GM04503 (cell line): Measurements from ENCODE around the gene TMEFF2.
"Not testable (repeated sequence)": the region's sequence is repeated elsewhere in the genome, so short reads cannot be mapped to it uniquely, and the experiment has no call there.

Experiments
- DNase-seq: peaks from one replicate; pipeline ENCODE4 v3.0.0-alpha.2; 2012; ENCODE audit warnings: low read depth

TMEFF2 gene

DNA sequence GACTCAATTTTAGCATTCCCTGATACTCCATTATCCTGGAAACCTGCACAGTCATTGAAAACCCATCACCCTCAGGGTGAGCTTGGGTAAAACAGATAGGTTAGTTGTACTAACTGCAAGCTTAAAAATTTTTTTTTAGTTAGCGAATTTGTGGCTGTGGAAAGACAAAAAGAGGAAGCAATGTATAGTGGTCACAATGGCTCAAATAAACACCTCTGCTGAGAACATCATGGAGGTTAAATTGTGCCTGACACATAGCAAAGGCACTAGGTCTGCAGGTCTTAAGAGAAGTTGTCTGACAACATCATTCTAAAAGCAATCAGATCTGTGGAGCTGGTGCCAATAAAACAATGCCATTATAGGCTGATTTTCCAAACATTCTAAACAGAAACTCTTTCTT lies 263.4 kb downstream of the TMEFF2 start:
- DNase-seq = no peak

DNA sequence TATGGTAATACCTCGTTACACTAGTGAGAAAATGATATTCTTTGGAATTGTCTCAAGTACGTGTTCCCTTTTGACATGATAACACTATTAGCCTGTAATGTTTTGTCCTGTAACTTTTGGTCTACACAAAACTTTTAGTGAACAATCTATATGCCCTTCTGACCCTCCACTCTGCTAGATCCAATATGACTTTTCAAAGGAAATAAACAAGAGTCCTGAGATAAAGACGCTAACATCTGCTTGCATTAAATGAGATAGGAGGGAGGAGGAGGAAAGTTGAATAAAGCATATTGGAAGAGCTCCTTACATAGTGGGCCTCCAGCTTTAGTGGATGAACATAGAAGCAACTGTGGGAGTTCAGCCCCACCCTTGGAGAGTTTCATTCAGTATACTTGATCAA lies 264.5 kb downstream of the TMEFF2 start:
- no peak for DNase-seq

GRCh38 chr2:191929288-191929687 lies 265.4 kb downstream of the TMEFF2 start:
- DNase-seq = no peak

DNA sequence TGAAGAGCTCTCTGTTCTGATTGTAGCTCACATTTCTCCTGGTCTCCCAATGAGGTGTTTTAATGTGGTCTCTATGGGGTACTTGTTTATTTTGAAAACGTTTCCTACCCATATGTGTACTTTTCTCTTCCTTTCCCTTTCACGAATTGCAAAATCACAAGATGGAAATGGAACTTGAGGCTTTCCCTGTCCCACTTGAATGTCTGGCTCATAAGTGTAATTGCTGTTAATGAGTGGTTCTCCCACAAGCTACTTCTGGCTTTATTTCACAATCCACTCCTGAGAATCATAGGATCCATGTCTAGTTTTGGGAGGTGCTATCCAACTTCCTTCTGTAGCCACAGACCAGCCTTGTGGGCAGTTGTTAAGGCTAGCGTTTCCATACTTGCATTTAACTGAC lies 266.7 kb downstream of the TMEFF2 start:
- peak; percentile 37 for DNase-seq

GRCh38 chr2:191927319-191927867 lies 267.3 kb downstream of the TMEFF2 start:
- peak; percentile 47 for DNase-seq

DNA sequence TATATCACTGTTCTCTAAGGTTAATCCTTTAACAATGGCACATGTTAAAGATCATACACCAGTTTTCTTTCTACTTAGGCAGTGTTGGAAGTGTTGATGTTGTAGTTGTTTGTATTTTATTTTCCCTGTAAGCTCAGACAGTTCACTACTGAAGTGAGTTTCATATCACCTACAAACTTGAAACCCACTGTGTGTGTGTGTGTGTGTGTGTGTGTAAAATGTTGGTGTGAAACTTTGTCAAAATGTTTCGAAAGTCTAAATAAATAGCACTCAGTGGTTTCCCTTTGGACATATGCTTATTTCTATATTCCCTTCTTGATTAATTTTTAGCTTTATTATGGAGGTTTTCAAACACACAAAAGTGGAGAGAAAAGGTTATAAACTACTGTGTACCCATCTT lies 268.1 kb downstream of the TMEFF2 start:
- DNase-seq = no peak

- DNase-seq = no peak
Measured at GRCh38 chr2:191923652-191923997, 271.1 kb downstream of the TMEFF2 start.

- no peak for DNase-seq
Measured at GRCh38 chr2:191922736-191923651, 271.7 kb downstream of the TMEFF2 start.

DNA sequence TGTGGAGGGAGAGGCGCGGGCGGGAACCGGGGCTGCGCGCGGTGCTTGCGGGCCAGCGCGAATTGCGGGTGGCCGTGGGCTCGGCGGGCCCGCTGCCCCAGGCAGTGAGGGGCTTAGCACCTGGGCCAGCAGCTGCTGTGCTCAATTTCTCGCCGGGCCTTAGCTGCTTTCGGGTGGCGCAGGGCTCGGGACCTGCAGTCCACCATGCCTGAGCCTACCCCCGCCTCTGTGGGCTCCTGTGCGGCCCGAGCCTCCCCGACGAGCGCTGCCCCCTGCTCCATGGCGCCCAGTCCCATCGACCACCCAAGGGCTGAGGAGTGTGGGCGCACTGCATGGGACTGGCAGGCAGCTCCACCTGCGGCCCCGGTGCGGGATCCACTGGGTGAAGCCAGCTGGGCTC lies 273.1 kb downstream of the TMEFF2 start:
- DNase-seq = not testable (repeated sequence)

GRCh38 chr2:191920502-191920901 lies 274.2 kb downstream of the TMEFF2 start:
- DNase-seq = no peak

- no peak for DNase-seq
Measured at GRCh38 chr2:191917967-191918651, 276.6 kb downstream of the TMEFF2 start.

DNA sequence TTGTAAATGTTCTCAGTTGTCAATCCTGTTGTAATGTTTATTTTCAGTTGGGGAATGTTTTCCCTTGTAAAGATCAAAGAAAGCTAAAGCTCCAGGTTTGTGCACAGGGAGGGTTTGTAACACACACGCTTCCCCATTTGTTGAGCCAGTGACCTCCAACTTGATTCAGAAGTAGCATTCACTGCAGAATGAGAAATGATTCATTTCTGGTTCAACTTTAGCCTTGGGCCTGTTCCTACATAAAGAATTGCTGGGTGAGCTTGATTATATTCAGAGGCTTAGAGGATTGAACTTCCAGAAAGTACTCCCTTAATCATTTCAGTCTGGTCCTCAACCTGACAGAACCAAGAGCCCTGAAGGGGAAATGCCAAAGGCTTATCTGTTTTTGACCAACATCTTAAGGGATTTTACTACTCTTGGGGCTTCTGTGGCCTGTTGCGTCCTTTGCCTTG lies 277.3 kb downstream of the TMEFF2 start:
- no peak for DNase-seq

GRCh38 chr2:191916826-191917225 lies 277.9 kb downstream of the TMEFF2 start:
- no peak for DNase-seq

DNA sequence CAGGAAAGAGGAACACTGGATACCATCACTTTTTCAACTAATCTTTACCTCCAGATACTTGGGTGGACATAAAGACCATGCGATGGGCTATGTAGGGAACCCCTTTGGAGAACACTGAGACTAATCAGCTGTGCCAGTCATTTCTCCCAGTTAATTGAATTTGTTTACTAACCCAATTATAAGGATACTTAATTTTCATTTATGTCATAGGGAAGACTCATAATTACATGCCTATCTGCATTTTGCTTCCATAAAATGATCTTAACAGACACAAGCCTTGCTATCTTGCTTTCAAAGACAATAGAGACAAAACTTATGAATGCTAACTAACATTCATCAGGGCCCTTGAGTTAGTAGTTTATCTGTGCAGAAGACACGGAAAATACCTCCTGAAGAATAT lies 279.0 kb downstream of the TMEFF2 start:
- DNase-seq = no peak

GRCh38 chr2:191913796-191914195 lies 280.9 kb downstream of the TMEFF2 start:
- DNase-seq = no peak

DNA sequence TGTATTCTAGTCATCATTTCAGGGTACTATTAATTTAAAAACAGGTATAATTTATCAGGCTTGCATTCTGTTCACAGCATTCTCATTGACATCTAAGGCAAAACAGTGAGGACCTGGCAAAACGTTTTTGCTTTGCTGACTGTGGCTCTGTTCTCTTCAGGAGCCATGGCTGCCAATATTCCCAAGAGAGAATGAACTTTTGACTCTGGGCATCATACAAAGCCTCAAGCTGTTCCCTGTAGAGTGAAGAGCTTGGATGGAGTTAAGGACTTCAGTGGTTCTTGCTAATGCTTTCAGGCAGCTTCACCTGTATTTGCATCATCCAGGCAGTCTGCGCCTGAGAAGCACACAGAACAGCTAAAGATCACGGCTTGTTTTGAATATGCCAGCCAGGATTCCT lies 282.0 kb downstream of the TMEFF2 start:
- DNase-seq = no peak

- DNase-seq = peak; percentile 8
Measured at GRCh38 chr2:191910518-191910917, 284.2 kb downstream of the TMEFF2 start.

DNA sequence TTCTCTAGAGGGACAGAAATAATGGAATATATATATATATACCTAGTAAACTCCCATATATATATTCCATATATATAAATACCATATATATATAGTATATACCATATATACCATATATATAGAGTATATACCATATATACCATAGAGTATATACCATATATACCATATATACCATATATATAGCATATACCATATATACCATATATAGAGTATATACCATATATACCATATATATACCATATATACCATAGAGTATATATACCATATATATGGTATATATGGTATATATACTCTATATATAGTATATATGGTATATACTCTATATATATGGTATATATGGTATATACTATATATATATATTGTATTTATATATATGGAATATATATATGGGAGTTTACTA lies 285.9 kb downstream of the TMEFF2 start:
- no peak for DNase-seq

GRCh38 chr2:191907545-191907944 lies 287.2 kb downstream of the TMEFF2 start:
- DNase-seq = no peak

DNA sequence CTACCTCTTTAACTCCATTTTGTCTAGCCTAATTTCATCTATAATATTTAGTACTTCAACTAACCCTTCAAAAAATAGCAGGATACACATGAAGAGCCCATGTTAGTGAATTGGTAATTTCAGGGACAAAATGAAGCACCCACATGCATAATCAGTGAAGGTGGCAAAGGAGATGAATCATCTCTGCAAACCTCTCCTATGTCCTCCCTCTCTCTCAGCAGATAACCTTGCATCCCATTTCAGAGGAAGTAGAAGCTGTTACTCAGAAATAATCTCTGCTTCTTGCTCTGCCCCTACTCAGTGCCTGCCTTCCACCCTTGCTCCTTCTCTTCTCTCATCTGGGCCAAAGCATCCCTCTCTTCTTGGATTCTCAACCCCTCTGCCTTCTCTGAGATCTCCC lies 287.6 kb downstream of the TMEFF2 start:
- DNase-seq = no peak

DNA sequence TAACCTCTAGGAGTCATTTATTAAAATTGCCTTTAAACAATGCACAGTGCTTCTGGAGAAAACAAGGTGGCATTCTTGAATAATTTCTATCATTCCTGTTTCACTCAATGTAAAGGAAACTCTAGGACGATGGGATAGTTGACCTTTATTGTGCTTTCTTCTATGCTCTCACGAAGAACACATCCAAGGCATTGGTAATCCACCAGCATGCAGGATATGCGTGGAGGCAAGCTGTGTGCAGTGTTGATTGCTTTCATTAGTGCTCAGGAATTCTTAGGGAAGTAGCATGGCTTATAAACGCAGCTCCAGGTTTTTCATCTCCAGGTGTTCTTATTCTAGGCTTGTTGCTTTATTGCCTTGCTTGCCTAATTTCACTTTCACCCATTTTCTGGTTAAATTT lies 289.4 kb downstream of the TMEFF2 start:
- DNase-seq = no peak

DNA sequence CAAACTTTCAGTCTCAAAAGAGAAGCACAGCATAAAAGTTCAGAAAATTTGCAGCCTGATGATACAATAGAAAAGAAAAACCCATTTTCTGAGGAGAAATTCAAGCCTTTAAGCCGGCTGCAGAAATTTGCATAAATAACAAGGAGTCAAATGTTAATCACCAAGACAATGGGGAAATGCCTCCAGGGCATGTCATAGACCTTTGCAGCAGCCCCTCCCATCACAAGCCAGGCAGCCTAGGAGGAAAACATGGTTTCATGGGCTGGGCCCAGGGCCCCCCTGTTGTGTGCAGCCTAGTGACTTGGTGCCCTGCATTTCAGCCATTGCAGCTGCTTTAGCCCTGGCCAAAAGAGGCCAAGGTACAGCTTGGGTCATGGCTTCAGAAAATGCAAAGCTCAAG lies 293.7 kb downstream of the TMEFF2 start:
- no peak for DNase-seq

GRCh38 chr2:191899410-191899809 lies 295.3 kb downstream of the TMEFF2 start:
- peak; percentile 81 for DNase-seq
